RWPE2 (cell line): ENCODE measurements around the gene RHBDL1.

Source experiments
- ATAC-seq: fragments of 200-7000 bp; cut with Tn5 transposase; 3 replicates; pipeline ENCODE4 v1.9.1; 2021; ENCODE audit warnings: low read depth
- DNase-seq: peaks from one replicate; pipeline ENCODE4 v3.0.0-alpha.2; 2020; ENCODE audit warnings: low spot score
- H3K27ac ChIP-seq: fragments of 450-650 bp; 2 replicates; pipeline ENCODE4 v1.5.1; 2017; ENCODE audit warnings: mild to moderate bottlenecking; ENCODE audit not compliant: poor library complexity, severe bottlenecking
- H3K27me3 ChIP-seq: fragments of 250-450 bp; sonication (Bioruptor Pico); 2 replicates; pipeline ENCODE4 v1.5.1; 2021; ENCODE audit warnings: mild to moderate bottlenecking, moderate library complexity; ENCODE audit not compliant: insufficient read depth, poor library complexity, severe bottlenecking
- H3K36me3 ChIP-seq: fragments of 250-450 bp; sonication (Bioruptor Pico); 2 replicates; pipeline ENCODE4 v1.5.1; 2020; ENCODE audit warnings: low read depth, mild to moderate bottlenecking, moderate library complexity
- H3K4me1 ChIP-seq: fragments of 250-450 bp; sonication (Bioruptor Pico); 2 replicates; pipeline ENCODE4 v1.5.1; 2021; ENCODE audit warnings: mild to moderate bottlenecking, moderate library complexity; ENCODE audit not compliant: insufficient read depth, poor library complexity, severe bottlenecking
- H3K4me3 ChIP-seq: fragments of 250-450 bp; sonication (Bioruptor Pico); 2 replicates; pipeline ENCODE4 v1.5.1; 2021; ENCODE audit warnings: mild to moderate bottlenecking, moderate library complexity; ENCODE audit not compliant: severe bottlenecking
- H3K9me3 ChIP-seq: fragments of 250-450 bp; sonication (Bioruptor Pico); 2 replicates; pipeline ENCODE4 v1.5.1; 2021; ENCODE audit warnings: mild to moderate bottlenecking, moderate library complexity; ENCODE audit not compliant: severe bottlenecking
- TF ChIP-seq, protein P1 (sequence below): fragments of 450-650 bp; IDR thresholded peaks from one replicate; pipeline ENCODE4 v1.5.1; 2017; ENCODE audit warnings: mild to moderate bottlenecking, moderate library complexity; ENCODE audit not compliant: poor library complexity, severe bottlenecking

RHBDL1 gene

DNA sequence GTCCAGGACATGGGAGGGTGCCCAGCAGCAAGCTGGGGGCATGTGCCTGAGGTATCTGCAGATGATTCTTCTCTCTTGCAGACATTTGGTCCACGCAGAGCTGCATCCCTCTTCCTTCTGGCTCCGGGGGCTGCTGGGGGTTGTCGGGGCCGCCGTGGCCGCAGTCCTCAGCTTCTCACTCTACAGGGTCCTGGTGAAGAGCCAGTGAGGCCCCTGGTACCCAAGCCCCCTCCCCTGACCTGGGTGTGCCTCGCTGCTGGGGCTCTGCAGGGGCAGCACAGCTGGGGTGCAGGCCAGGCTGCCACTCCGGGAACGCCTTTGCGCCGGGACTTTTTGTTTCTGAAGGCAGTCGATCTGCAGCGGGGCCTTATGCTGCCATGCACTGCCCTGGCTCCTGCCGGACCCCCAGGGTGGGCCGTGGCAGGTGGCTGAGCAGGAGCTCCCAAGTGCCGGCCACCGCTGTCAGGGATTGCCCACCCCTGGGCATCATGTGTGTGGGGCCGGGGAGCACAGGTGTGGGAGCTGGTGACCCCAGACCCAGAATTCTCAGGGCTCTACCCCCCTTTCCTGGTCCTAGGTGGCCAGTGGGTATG, 2.0 kb upstream of the RHBDL1 start:
- Histone ChIP-seq H3K4me1 (peaks cover 6% of the 10 kb centered on the region), H3K36me3 (peaks cover 46% of the 10 kb centered on the region), H3K27ac (peak overlapping the region; percentile 12), H3K9me3 (no peaks in the 10 kb centered on the region), H3K4me3 (no peak overlapping the region), H3K27me3 (no peaks in the 10 kb centered on the region)
- ATAC-seq (no peak), DNase-seq (no peak)
- TF ChIP-seq, protein P1, sequence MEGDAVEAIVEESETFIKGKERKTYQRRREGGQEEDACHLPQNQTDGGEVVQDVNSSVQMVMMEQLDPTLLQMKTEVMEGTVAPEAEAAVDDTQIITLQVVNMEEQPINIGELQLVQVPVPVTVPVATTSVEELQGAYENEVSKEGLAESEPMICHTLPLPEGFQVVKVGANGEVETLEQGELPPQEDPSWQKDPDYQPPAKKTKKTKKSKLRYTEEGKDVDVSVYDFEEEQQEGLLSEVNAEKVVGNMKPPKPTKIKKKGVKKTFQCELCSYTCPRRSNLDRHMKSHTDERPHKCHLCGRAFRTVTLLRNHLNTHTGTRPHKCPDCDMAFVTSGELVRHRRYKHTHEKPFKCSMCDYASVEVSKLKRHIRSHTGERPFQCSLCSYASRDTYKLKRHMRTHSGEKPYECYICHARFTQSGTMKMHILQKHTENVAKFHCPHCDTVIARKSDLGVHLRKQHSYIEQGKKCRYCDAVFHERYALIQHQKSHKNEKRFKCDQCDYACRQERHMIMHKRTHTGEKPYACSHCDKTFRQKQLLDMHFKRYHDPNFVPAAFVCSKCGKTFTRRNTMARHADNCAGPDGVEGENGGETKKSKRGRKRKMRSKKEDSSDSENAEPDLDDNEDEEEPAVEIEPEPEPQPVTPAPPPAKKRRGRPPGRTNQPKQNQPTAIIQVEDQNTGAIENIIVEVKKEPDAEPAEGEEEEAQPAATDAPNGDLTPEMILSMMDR = no peak

DNA sequence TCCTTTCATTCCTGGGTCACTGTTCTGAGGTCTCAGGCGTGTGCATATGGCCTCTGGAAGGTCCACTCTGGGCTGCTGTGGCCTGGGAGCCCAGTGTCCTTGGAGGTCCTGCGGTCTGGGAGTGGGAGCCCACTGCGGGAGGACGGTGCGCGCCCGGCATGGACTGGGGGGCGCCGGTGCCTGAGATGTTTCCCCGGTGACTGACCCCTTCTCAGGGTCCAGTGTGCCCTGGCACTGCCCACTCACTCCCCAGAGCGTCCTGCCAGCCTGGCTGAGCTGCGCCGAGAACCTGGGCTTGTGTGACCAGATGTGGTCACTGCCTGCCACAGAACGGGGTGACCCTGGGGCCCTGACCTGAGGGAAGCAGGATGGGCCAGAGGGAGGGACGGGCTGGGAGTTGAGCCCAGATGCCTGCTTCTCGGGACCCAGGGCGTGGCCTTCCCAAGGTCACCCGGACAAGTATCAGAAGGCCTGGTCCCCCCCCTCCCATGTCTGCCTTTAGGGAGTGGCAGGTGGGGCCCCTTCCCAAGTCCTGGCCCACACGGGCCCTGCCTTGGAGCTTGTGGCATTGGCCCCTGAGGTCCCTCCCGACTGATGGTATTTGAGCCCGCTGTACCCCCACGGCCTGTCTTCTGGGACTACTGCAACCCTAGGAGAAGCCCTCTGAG, 1.1 kb upstream of the RHBDL1 start:
- Histone ChIP-seq H3K9me3 (no peaks in the 10 kb centered on the region), H3K27me3 (no peaks in the 10 kb centered on the region), H3K4me1 (peaks cover 11% of the 10 kb centered on the region), H3K4me3 (no peak overlapping the region), H3K27ac (no peak overlapping the region), H3K36me3 (peaks cover 45% of the 10 kb centered on the region)
- no peak for DNase-seq
- TF ChIP-seq, protein P1 = no peak
- ATAC-seq = no peak

DNA sequence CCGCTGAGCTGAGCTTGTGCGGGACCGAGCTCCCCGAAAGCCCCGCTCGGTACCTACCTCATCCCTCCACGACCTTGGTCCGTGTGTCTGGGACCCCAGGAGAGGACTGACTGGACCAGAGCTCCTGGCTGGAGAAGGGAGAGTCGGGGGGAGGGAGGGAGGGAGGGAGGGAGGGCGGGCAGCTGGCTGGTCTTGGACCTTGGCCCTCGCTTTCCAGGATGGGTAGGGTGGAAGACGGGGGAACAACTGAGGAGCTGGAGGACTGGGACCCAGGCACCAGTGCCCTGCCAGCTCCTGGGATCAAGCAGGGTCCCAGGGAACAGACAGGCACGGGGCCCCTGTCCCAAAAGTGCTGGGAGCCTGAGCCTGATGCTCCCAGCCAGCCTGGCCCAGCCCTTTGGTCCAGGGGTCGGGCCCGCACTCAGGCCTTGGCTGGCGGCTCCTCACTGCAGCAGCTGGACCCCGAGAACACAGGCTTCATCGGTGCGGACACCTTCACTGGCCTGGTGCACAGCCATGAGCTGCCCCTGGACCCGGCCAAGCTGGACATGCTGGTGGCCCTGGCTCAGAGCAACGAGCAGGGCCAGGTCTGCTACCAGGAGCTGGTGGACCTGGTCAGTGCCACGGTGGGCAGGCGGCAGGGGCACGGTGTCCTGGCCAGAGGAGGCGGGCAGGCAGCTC, 553 bp downstream of the RHBDL1 start:
- peak overlapping the region; percentile 72 for H3K27ac ChIP-seq
- H3K9me3 ChIP-seq = no peaks in the 10 kb centered on the region
- no peaks in the 10 kb centered on the region for H3K27me3 ChIP-seq
- ATAC-seq (no peak), DNase-seq (no peak)
- TF ChIP-seq, protein P1 = no peak
- H3K4me3 ChIP-seq = no peak overlapping the region
- peaks cover 13% of the 10 kb centered on the region for H3K4me1 ChIP-seq
- H3K36me3 ChIP-seq = peaks cover 29% of the 10 kb centered on the region

DNA sequence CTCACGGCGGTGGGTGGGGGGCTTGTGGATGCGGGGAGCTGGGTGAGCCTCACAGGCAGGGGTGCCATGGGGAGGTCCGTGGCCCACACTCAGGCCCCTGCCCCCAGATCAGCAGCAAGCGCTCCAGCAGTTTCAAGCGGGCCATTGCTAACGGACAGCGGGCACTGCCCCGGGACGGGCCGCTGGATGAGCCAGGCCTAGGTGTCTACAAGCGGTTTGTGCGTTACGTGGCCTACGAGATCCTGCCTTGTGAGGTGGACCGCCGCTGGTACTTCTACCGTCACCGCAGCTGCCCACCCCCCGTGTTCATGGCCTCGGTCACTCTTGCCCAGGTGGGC, 1.1 kb downstream of the RHBDL1 start:
- Histone ChIP-seq H3K27me3 (no peaks in the 10 kb centered on the region), H3K27ac (peak overlapping the region; percentile 72), H3K4me3 (no peak overlapping the region), H3K36me3 (peaks cover 29% of the 10 kb centered on the region), H3K4me1 (peaks cover 15% of the 10 kb centered on the region), H3K9me3 (no peaks in the 10 kb centered on the region)
- TF ChIP-seq, protein P1 = no peak
- ATAC-seq = no peak
- no peak for DNase-seq
